GM19397 (cell line): ENCODE data around the gene HERC2.

Source experiments
- ATAC-seq: cut with Tn5 transposase; IDR thresholded peaks from one replicate; pipeline ENCODE4 v1.9.1; 2021; ENCODE audit warnings: mild to moderate bottlenecking, moderate library complexity; ENCODE audit not compliant: unreplicated experiment

Gene HERC2

DNA sequence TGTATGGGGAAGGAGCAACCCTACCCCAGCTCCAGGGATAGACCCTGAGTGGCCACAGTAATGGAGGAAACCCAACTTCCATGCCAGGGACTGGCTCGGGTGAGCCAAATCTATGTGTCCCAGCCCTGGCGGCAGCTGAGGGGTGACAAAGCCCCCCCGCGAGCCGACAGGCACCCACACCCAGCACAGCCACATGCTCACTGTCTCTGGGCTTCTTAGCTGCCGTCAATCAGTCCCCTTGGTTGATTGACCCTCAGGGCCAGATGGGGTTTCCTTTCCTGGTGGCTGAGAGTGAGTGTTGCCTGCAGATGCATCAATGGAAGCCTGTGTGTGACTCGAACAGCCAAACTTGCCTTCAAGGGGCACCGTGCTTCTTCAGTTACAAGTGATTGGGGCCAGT lies 220.8 kb downstream of the HERC2 start:
- ATAC-seq, result no peak

DNA sequence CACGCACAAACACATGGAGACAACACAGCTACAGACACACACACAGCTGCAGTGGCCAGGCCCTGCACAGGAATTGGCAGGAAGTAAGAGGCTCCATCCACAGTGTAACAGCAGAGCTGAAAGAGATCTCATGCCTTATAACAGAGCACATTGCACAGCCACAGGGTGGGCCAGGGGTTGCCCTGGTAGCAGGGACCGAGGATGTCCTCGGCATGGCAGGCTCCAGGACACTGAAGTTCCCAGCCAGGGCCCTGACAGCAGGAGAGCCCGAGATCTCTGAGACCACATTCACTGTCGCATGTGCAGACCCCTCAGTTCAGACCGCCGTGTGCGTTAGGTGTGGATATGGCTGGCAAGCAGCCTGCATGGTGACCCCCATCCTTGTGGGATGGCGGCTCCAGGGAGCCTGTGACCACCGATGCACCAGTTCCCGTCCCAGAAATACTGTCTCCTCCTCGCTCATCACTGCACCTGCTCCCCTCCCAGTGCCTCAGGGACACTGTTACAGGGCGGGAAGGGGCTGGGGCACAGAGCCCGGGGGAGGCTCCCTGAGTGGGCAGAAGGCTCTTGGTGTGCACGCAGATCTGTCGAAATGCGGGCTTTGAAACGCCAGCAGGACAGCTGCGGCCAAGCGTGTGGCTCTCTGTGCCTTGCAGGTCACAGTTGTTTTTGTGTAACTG lies 221.3 kb downstream of the HERC2 start:
- no peak for ATAC-seq

GRCh38 chr15:28099555-28100140 lies 222.3 kb downstream of the HERC2 start:
- ATAC-seq, result no peak

GRCh38 chr15:28098766-28099554 lies 223.0 kb downstream of the HERC2 start, which contains the start of gene OCA2:
OCA2 (minus strand) TSS chr15:28099315; CDS start chr15:28081874, 17,441 bp downstream.
- ATAC-seq, result peak; percentile 22

GRCh38 chr15:28098360-28098765 lies 223.6 kb downstream of the HERC2 start:
- no peak for ATAC-seq

DNA sequence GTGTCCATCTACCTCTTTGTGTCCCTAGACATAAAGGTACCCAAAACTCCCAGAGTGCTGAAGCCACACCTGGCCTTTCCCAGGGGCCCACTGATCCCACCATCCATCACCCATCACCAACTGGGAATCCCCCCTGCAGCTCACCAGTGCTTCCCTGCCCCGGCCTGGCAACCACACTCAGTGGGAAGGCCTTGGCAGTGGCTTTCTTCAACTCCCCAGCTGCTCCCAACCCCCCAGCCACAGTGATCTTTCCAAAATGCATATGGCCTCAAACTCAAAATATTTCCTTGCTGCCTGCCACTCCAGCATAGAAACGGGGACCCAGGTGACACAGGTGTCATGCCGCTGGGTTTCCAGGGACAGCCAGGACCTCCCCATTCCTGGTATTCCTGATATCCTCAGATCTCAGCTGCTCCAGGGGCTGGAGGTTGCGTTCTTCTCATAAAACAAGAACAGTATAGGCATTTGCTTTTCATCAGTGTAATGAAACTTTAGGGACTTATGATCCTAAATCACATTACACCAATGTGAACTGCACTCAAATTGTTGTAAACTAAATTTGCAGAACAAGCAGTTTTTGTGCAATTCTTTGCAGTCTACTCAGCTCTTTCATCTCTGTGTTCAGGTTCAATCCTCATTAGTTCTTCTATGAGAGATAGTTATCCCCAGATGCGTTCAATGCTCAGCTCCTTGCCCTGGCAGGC lies 224.2 kb downstream of the HERC2 start:
- ATAC-seq, result no peak

DNA sequence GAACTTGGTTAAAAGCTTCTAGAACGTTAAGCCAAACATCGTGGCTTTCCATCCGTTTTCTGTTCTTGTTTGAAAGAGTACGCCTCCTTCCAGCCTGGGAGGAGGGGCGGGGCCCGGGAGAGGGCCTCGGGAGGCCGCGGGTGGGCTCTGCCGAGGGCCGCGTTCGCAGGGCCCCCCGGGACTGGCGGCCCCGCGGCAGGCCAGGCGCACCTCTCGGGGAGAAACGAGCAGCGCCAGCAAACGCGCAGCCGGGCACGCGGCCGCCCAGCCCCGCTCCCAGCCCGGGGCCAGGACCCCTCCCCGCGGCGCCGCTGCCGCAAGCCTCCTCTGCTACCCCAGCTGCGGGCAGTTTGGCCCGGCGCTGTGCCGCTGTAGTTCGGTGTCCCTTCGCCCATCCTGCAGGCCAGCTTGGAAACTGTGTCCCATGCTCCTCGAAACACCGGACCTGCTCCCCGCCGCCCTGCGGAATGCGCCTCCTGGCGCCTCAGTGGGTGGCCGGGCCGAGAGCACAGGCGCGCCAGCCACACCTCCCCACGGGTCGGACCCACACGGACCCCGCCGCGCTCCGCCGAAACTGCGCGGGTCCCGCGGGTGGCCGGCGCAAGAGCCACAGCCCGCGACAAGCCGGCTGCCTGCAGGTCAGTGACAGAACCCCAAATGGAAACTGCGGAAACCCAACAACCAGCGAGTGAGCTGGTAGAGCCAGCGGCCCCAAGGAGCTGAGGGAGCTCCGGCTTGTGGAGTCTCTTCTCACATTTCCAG lies 225.1 kb downstream of the HERC2 start:
- ATAC-seq, result no peak

DNA sequence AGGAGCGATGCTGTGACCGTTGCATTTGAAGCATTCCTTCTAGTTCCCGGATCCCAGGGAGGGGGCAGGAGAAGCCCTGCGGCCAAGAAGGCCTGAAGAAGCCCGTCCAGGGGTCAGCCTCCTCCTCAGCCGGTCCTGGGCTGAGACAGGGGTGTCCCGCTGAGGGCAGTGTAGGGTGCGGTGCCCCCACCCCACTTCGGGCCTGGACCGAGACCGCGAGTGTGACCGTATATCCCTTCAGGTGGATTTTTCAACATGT lies 225.6 kb downstream of the HERC2 start:
- ATAC-seq, result no peak

DNA sequence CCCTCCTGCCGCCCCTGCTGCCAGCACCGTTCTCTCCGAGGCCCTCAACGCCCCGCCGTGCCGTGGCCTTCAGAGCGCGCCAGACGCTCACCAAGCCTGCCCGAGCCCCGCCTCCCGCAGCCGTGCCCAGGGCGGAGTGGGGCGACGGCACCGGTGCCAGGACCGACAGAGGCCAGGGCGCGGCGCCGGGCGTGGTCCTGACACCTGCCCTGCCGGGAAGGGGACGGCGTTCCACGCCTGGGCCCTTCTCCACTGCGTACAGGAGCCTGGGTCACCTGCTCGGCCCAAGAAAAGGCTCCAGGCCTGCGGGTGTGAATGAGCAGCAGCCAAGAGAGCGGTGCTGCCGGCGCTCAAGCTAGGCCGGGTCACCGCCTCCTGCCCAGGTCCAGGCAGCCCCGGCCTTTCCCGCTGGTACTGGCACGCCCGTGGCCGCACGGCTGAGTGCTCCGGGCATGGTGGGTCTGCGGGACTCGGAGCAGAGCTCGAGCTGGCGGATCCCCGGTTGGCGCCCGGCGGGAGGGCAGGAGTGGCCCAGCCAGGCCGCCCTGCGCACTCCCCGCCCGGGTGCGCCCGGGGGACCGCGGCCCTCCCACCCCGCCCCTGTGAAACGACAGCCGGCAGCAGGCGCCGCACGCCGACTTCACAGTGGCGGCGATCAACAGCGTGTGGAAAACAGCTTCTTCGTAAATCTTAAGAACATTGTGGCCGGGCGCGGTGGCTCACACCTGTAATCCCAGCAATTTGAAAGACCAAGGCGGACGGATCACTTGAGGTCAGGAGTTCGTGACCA lies 227.1 kb downstream of the HERC2 start:
- no peak for ATAC-seq

GRCh38 chr15:28093752-28094535 lies 228.0 kb downstream of the HERC2 start:
- no peak for ATAC-seq

GRCh38 chr15:28091313-28091712 lies 230.7 kb downstream of the HERC2 start:
- ATAC-seq, result no peak

GRCh38 chr15:28086175-28086703 lies 235.7 kb downstream of the HERC2 start:
- ATAC-seq, result peak; percentile 100

- ATAC-seq, result no peak
Observed at GRCh38 chr15:28085489-28086174, 236.3 kb downstream of the HERC2 start.

GRCh38 chr15:28084547-28084946 lies 237.4 kb downstream of the HERC2 start:
- ATAC-seq, result no peak

GRCh38 chr15:28082891-28083684 lies 238.9 kb downstream of the HERC2 start:
- no peak for ATAC-seq

GRCh38 chr15:28081594-28081993 lies 240.4 kb downstream of the HERC2 start:
- no peak for ATAC-seq

DNA sequence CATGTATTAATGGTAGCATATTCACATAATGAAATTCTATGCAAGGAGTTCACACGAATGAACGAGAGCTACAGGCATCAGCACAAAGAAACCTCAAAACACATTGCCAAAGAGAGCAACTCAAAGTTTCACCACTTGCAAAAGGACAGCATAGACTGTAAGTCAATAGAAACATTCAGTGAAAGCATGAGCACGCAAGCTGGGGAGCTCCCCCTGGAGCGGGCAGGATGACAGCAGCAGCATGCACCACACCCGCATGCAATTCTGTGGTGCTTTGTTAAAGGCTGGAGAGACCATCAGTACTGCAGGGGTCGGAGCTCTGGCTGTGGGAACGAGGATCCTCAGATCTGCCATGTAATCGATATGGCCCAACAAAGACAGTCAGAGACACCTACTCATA lies 241.6 kb downstream of the HERC2 start:
- ATAC-seq, result no peak
